Lung (tissue), 12 donors: ENCODE measurements around the gene TUBB4B. TPM values are rescaled to one million over a fixed set of nuclear protein-coding genes. Genes with fewer than 3 reads are reported as not detected.

Experiments used
- ATAC-seq: fragments of 200-7000 bp; cut with Tn5 transposase; one replicate; pipeline ENCODE4 v1.9.1; 2020; ENCODE audit warnings: moderate number of reproducible peaks; ENCODE audit not compliant: insufficient read depth, low FRiP score
- DNase-seq, 3 donors: peaks; one replicate each; pipeline ENCODE4 v3.0.0-alpha.2; 2013 to 2017
- H3K27ac ChIP-seq, 2 donors: one replicate each; pipeline ENCODE4 v1.5.1; 2013; ENCODE audit warnings: mild to moderate bottlenecking in 2 of 2, moderate library complexity in 2 of 2, control low read depth in 1 of 2, inconsistent platforms in 1 of 2, low read depth in 1 of 2, low read length in 1 of 2
- H3K27me3 ChIP-seq, 3 donors: one replicate each; pipeline ENCODE4 v1.5.1; 2013; ENCODE audit warnings: low read length in 2 of 3; ENCODE audit not compliant: control insufficient read depth in 3 of 3, insufficient read depth in 3 of 3
- H3K36me3 ChIP-seq, 4 donors: one replicate each; pipeline ENCODE4 v1.5.1; 2013; ENCODE audit warnings: low read length in 4 of 4, mild to moderate bottlenecking in 1 of 4, moderate library complexity in 1 of 4; ENCODE audit not compliant: control insufficient read depth in 4 of 4, insufficient read depth in 4 of 4
- H3K4me1 ChIP-seq, 5 donors: one replicate each; pipeline ENCODE4 v1.5.1; 2013; ENCODE audit warnings: low read length in 5 of 5, mild to moderate bottlenecking in 2 of 5, moderate library complexity in 1 of 5; ENCODE audit not compliant: control insufficient read depth in 5 of 5, insufficient read depth in 5 of 5
- H3K4me3 ChIP-seq: one replicate; pipeline ENCODE4 v1.5.1; 2013; ENCODE audit warnings: mild to moderate bottlenecking, control low read depth, moderate library complexity
- H3K9ac ChIP-seq, 2 donors: one replicate each; pipeline ENCODE4 v1.5.1; 2013; ENCODE audit warnings: low read length in 2 of 2, control low read depth in 1 of 2; ENCODE audit not compliant: insufficient read depth in 1 of 2
- H3K9me3 ChIP-seq, 4 donors: one replicate each; pipeline ENCODE4 v1.5.1; 2013; ENCODE audit warnings: low read length in 3 of 4, mild to moderate bottlenecking in 1 of 4, moderate library complexity in 1 of 4; ENCODE audit not compliant: control insufficient read depth in 4 of 4, insufficient read depth in 3 of 4
- CTCF ChIP-seq: IDR thresholded peaks from 2 replicates; pipeline ENCODE4 v1.5.1; 2012; ENCODE audit warnings: mild to moderate bottlenecking; ENCODE audit errors: control extremely low read depth, extremely low read depth
- WGBS, 2 donors: extraction: QIAGEN DNeasy Blood & Tissue Kit; methylation state at CpG; one replicate each; pipeline ENCODE4 v1.1.7; 2013; 5-methylcytosine and 5-hydroxymethylcytosine counted together
- polyA plus RNA-seq, 2 donors: library from polyadenylated mRNA; stranded (reverse); fragments of 200-250 nt; gene quantifications; one replicate each; pipeline ENCODE4 v1.2.1, GENCODE V29; 2013
- total RNA-seq, 2 donors: library from RNA; depleted of rRNA in 1 of 2; stranded (reverse); fragments of >200 nt in 1 of 2; gene quantifications; one replicate each; pipeline ENCODE4 v1.2.1, GENCODE V29; 2014 to 2021
- donor health status: control.
- donor health status: control.
- donor health status: Bipolar disorder and iron deficiency.
- donor health status: healthy.
- donor health status: DM: yes; HTN: yes; CAD: no.

Gene TUBB4B
- total and polyA plus RNA-seq, 4 donors, result 163 to 505 (median 332) TPM

GRCh38 chr9:137251194-137251461, 10.0 kb downstream of the TUBB4B start, which contains the start of gene STPG3:
Gene STPG3 (plus strand): TSS chr9:137251286. CDS start chr9:137251287, 1 bp downstream.
- ATAC-seq (no peak), DNase-seq (no peak)
- WGBS, 2 donors, result 79 to 87% methylated on average over 4 of the region's 4 CpGs
- peaks cover 0 to 24% (median 4%) of the 10 kb centered on the region in 5 donors for H3K4me1 ChIP-seq
- no peak for TF ChIP-seq CTCF
- H3K36me3 ChIP-seq, result peaks cover 0 to 2% (median under 1%) of the 10 kb centered on the region in 4 donors
- no peaks in the 10 kb centered on the region for H3K27me3 ChIP-seq
- H3K9ac ChIP-seq, result no peak within 1 kb of the TSS
- H3K27ac ChIP-seq, result no peak within 1 kb of the TSS
- H3K4me3 ChIP-seq, result no peak within 1 kb of the TSS
- H3K9me3 ChIP-seq, result no peaks in the 10 kb centered on the region

GRCh38 chr9:137251490-137252268, 10.6 kb downstream of the TUBB4B start:
- Histone ChIP-seq H3K4me3 (no peak overlapping the region), H3K27ac (no peak overlapping the region), H3K36me3 (peaks cover 0 to 7% (median 3%) of the 10 kb centered on the region in 4 donors), H3K4me1 (peaks cover 0 to 30% (median 10%) of the 10 kb centered on the region in 5 donors), H3K9ac (no peak overlapping the region), H3K27me3 (no peaks in the 10 kb centered on the region), H3K9me3 (no peaks in the 10 kb centered on the region)
- 91 to 94% methylated on average over 22 of the region's 22 CpGs for WGBS, 2 donors
- no peak for DNase-seq
- ATAC-seq, result no peak
- no peak for TF ChIP-seq CTCF

GRCh38 chr9:137252555-137253506, 11.7 kb downstream of the TUBB4B start:
- Histone ChIP-seq H3K36me3 (peaks cover 0 to 10% (median 6%) of the 10 kb centered on the region in 4 donors), H3K27ac (no peak overlapping the region), H3K4me3 (no peak overlapping the region), H3K27me3 (no peaks in the 10 kb centered on the region), H3K4me1 (peaks cover 0 to 24% (median 12%) of the 10 kb centered on the region in 5 donors), H3K9me3 (no peaks in the 10 kb centered on the region), H3K9ac (no peak overlapping the region)
- TF ChIP-seq CTCF, result no peak
- ATAC-seq (no peak), DNase-seq (peak in 1 of 3 donors; percentile 43)
- WGBS, 2 donors, result 86 to 94% methylated on average over 31 to 35 of the region's 35 CpGs
